Measurements from ENCODE around the gene FAM47E.

FAM47E gene

DNA sequence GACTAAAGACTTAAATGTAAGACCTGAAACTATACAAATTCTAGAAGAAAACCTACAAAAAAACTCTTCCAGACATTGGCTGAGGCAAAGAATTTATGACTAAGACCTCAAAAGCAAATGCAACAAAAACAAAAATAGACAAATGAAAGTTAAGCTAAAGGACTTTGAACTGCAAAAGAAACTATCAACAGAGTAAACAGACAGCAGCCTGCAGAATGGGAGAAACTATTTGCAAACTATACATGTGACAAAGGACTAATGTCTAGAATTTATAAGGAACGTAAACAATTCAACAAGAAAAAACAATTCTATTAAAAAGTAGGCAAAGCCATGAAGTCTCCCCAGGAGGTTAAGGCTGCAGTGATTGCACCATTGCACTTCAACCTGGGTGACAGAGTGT, 9.1 kb downstream of the FAM47E start:
- H3K4me2 ChIP-seq (ENCODE audit: low read length), result no peak overlapping the region
- no peak overlapping the region for H3K4me3 ChIP-seq (ENCODE audit: low read length)
- H3K9me3 ChIP-seq (ENCODE audit: control insufficient read depth, insufficient read depth, low read length), result no peaks in the 10 kb centered on the region
- H3K27ac ChIP-seq (ENCODE audit: low read depth, low read length), result no peak overlapping the region
- no peaks in the 10 kb centered on the region for H3F3A ChIP-seq (ENCODE audit: control insufficient read depth, insufficient read depth)
- no peak for TF ChIP-seq EZH2phosphoT487 (IDR thresholded peaks at IDR 0.05; ENCODE audit: borderline replicate concordance, low read length)
- TF ChIP-seq, protein P1, sequence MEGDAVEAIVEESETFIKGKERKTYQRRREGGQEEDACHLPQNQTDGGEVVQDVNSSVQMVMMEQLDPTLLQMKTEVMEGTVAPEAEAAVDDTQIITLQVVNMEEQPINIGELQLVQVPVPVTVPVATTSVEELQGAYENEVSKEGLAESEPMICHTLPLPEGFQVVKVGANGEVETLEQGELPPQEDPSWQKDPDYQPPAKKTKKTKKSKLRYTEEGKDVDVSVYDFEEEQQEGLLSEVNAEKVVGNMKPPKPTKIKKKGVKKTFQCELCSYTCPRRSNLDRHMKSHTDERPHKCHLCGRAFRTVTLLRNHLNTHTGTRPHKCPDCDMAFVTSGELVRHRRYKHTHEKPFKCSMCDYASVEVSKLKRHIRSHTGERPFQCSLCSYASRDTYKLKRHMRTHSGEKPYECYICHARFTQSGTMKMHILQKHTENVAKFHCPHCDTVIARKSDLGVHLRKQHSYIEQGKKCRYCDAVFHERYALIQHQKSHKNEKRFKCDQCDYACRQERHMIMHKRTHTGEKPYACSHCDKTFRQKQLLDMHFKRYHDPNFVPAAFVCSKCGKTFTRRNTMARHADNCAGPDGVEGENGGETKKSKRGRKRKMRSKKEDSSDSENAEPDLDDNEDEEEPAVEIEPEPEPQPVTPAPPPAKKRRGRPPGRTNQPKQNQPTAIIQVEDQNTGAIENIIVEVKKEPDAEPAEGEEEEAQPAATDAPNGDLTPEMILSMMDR (IDR thresholded peaks at IDR 0.05; ENCODE audit: low read depth, low read length, poor library complexity, severe bottlenecking), result no peak
- no peaks in the 10 kb centered on the region for H3K9me2 ChIP-seq (replicated peaks; ENCODE audit: control insufficient read depth, low read length)
- H4K20me1 ChIP-seq (ENCODE audit: control insufficient read depth, insufficient read depth, low read depth, low read length), result no peaks in the 10 kb centered on the region
- no peaks in the 10 kb centered on the region for H3K79me2 ChIP-seq (ENCODE audit: control insufficient read depth, low read length)
- H3K27me3 ChIP-seq (ENCODE audit: control insufficient read depth, low read length), result 0 out of 2 replicates have a peak, but pooled peaks cover 3% of the 10 kb centered on the region
- no peaks in the 10 kb centered on the region for H3K36me3 ChIP-seq (ENCODE audit: control insufficient read depth, low read length)
- no peaks in the 10 kb centered on the region for H3K4me1 ChIP-seq (ENCODE audit: control insufficient read depth, low read length)

DNA sequence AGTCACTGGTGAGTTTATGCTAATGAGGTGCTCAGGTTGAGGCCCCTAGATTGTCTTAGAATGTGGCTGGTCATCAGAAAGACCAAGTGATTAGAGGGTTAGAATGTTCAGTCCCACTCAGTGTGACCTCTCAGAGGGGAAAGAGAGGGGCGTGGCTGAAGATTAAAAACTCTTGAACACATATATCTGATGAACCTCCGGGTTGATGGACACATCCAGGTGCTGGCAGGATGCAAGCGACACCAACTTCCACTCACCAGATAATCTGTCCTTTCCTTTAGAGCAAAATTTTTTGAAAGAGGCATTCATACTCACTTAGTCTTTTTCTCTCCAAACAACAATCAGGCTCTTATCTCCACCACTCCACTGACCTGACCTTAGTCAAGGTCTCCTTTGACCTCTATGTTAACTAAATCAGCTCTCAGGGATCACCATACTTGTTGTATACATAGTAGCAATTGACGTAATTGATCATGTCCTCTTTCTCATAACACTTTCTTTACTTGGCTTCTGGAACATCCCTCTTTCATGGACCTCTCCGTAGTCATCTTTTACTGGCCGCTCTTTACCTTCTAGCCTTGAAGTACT, 14.2 kb downstream of the FAM47E start:
- Histone ChIP-seq H3K9me3 (ENCODE audit: control insufficient read depth, insufficient read depth, low read length) (no peaks in the 10 kb centered on the region), H3K4me1 (ENCODE audit: control insufficient read depth, low read length) (no peaks in the 10 kb centered on the region), H4K20me1 (ENCODE audit: control insufficient read depth, insufficient read depth, low read depth, low read length) (no peaks in the 10 kb centered on the region), H3K79me2 (ENCODE audit: control insufficient read depth, low read length) (no peaks in the 10 kb centered on the region), H3K4me2 (ENCODE audit: low read length) (no peak overlapping the region), H3K9me2 (replicated peaks; ENCODE audit: control insufficient read depth, low read length) (no peaks in the 10 kb centered on the region), H3K36me3 (ENCODE audit: control insufficient read depth, low read length) (no peaks in the 10 kb centered on the region), H3K27ac (ENCODE audit: low read depth, low read length) (no peak overlapping the region), H3K4me3 (ENCODE audit: low read length) (no peak overlapping the region), H3K27me3 (ENCODE audit: control insufficient read depth, low read length) (0 out of 2 replicates have a peak, but pooled peaks cover 3% of the 10 kb centered on the region), H3F3A (ENCODE audit: control insufficient read depth, insufficient read depth) (no peaks in the 10 kb centered on the region)
- no peak for TF ChIP-seq EZH2phosphoT487 (IDR thresholded peaks at IDR 0.05; ENCODE audit: borderline replicate concordance, low read length)
- TF ChIP-seq, protein P1 (IDR thresholded peaks at IDR 0.05; ENCODE audit: low read depth, low read length, poor library complexity, severe bottlenecking), result no peak

DNA sequence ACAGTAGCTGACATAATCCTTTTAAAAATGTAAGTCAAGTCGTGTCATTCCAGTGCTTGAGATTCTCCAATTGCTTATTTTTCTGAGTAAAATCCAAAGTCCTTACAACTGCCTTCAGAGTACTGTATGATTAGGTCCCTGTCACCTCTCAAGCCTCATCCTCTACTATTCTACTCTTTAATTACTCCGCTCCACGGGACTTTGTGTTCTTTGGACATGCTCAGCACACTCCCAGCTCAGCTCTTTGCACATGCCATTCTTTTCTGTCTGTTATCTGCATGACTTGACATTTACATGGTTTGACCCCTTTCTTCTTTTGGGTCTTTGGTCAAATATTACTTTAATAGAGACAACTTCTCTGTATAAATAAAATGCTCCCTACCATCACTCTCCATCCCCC, 15.1 kb downstream of the FAM47E start:
- Histone ChIP-seq H3K36me3 (ENCODE audit: control insufficient read depth, low read length) (no peaks in the 10 kb centered on the region), H3K9me3 (ENCODE audit: control insufficient read depth, insufficient read depth, low read length) (no peaks in the 10 kb centered on the region), H3K27me3 (ENCODE audit: control insufficient read depth, low read length) (0 out of 2 replicates have a peak, but pooled peaks cover 3% of the 10 kb centered on the region), H3K9me2 (replicated peaks; ENCODE audit: control insufficient read depth, low read length) (no peaks in the 10 kb centered on the region), H3K27ac (ENCODE audit: low read depth, low read length) (no peak overlapping the region), H4K20me1 (ENCODE audit: control insufficient read depth, insufficient read depth, low read depth, low read length) (no peaks in the 10 kb centered on the region), H3K79me2 (ENCODE audit: control insufficient read depth, low read length) (no peaks in the 10 kb centered on the region), H3K4me3 (ENCODE audit: low read length) (no peak overlapping the region), H3K4me2 (ENCODE audit: low read length) (no peak overlapping the region), H3F3A (ENCODE audit: control insufficient read depth, insufficient read depth) (no peaks in the 10 kb centered on the region), H3K4me1 (ENCODE audit: control insufficient read depth, low read length) (no peaks in the 10 kb centered on the region)
- TF ChIP-seq, protein P1 (IDR thresholded peaks at IDR 0.05; ENCODE audit: low read depth, low read length, poor library complexity, severe bottlenecking), result no peak
- TF ChIP-seq EZH2phosphoT487 (IDR thresholded peaks at IDR 0.05; ENCODE audit: borderline replicate concordance, low read length), result no peak

Measured in DOHH2 (cell line).